Measurements from ENCODE around the gene TMEM9.

The TMEM9 gene

DNA sequence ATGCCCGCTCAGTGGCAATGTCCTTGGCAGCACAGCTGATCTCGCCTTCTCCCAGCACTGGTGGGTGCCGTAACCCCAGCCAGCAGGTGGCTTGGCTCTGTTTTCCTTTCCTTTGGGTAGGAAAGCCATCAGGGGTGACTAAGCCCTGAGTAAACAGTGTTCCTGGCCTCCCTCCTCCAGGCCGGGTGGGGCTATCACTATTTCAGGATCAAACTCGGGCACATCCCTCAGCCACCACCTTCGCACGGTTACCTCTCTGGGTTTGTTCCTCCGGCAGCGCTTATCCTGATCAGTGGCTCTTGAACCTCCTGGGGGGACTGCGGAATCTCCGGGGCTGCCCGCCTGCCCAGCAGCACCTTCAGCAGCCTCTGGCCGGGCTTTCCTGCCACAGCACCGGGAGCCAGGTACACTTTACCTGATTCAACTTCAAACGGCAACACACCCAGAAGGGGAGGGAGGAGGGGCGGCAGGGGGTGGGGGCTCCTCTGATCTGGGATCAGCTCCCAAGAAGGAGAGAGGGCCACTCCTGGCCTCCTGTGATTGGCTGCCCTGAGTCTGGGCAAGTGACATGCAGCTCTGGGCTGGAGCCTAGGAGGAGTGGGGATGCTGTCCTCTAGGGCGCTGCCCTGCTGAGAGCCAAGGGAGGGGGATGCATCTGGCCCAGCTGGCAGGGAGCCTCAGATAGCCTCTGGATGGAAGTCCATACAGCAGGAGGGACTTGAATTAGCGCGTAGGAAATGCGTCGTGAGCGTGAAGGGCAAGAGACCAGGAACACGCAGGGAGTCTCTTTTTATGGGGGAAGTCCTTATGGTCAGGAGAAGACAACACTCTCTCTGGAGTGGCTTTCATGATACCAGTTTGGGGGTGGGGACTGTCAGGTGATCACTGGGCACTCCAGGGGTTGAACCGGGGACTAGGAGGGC lies 27.2 kb downstream of the TMEM9 start, which contains the start of gene ASCL5:
Gene ASCL5 (minus strand): TSS at position 353 of the 923 bp plus-strand sequence. CDS start 11,812 bp downstream, outside the sequence.
- no peak for DNase-seq (ENCODE audit: low read depth)

DNA sequence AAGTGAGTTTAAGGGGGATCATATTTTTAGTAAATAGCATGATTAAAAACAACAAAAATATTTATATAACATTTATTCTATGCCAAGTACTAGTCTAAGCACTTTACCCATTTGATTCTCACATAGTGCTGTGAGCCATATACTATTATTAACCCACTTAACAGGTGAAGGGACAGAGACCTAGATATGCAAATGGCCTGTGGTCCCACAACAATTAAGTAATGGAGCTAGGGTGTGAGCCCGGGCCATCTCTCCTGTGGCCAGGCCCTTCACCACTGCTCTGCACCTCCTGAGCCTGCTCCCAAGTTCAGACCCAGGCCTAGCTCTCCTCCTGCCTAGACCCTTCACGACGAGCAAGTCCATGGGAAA lies 27.8 kb downstream of the TMEM9 start:
- no peak for DNase-seq (ENCODE audit: low read depth)

DNA sequence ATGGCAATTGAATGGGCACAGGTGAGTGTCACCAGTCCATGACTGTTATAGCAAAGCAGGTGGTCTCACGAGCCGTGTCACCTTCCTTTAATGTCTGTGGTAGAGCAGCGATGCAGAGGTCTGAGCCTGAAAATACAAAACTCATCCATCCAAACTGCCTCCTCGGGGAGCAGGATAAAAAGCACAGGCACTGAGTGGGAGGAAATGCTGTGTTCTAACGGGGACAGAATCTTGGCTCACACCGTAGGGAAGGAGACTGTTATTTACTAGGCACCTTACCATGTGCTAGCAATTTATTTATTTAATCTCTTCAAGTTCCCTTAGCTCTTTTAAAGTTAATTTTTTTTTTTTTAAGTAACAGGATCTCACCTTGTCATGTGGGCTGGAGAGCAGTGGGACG lies 28.5 kb downstream of the TMEM9 start:
- DNase-seq (ENCODE audit: low read depth) = no peak

DNA sequence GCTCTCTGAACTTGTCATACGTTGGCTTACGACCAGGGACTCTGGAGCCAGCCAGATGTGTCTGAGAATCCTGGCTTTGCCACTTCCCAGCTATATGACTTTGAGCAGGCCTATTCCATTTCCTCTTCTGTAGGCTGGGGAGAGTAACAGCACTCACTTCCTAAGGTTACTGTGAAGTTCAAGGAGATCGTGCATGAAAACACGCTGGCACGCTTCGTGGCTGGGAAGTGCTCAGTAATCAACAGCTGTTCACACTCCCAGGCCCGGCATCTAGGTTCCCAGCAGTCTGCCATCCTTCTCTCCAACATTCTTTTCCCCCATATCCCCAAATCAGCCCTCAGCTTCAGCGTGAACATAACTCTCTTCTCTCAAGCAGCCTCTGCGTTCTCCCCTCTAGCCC lies 29.3 kb downstream of the TMEM9 start:
- DNase-seq (ENCODE audit: low read depth) = no peak

DNA sequence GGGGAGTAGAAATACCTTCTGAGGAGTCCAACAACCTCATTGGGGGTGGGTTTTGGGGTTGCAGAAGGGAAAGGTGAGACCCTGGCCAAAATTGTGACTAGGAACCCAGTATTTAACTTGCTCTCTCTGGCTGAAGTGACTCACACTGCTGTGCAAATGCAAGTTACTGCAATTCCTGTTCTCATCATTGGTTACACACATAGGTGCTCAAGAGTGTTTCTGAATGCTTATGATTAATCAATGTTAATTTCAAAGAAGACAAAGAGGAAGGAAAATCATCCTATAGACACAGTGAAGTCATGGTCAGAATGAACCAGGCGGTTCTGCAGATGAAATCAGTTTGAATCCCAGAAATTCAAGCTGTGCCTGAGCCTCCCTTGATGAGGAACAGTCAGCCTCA lies 30.4 kb downstream of the TMEM9 start:
- no peak for DNase-seq (ENCODE audit: low read depth)

DNA sequence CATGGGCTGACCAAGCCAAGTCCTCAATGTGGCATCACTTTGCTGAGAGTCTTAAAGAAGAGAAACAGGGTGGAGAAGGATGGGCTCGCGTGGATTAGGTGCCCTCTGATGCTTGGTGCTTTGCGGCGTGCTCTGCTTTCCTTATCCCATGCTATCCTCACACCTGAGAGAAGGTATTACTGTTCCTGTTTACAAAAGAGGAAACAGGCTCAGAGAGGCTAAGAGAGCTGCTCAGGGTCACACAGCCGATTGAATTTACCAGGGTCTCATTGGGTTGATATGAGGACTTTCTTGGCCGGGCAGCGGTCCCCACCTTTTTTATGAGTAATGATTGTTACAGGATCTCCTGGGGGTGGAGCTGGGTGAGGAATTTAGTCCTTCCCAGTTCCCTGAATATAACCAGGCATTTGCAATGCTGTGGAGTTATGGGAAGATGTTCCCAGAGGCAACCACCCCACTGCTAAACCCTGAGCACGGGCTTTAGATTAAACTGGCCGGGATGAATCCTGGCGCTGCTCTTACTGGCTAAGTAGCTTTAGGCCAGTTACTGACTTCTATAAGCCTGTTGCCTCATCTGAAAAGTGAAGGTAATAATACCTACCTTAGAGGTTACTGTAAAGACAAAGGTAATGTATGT lies 31.8 kb downstream of the TMEM9 start:
- DNase-seq (ENCODE audit: low read depth) = no peak

DNA sequence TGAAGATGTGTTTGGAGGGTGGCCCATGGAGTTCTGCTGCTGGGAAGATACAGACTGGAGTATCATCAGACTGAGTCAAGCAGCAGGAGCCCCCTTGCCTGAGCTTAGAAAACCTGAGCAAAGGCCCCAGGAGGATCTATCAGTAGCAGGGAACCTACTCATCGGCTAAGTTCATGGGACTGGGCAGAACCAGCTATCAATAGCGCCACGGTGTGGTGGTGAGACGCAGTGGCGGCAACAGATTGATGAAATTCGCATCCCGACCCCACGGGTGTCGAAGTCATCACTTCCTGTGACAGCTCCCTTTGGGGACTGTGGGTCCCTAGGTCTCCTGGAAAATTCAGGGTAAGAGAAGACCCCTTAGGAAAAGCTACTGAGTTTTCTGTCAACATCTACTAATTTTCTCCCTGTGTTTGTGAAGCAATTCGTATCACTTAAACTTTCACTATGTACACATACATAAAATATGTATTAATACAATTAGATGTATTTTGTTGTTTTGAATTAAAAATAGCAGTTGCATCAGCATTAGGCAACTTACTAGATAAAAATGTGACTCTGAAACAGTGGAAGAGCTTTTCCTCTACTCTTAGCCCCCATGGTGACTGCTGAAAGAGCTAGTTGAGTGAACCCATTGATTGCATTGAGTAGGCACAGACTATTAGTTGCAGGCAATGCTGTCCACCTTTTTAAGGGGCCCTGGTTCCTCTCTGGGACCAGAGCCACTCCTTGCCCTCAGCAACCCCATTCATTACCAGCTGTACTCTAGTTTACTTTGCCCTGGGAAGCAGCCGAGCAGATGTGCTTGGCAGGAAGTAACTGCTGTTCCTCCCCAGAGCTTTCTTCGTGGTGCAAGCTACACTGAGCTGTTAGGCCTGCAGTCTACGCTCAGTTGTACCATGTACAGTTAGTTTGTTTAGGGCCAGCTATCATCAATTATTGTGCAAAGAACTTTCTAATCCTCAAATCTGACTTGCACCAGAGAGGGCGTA lies 34.8 kb downstream of the TMEM9 start:
- no peak for DNase-seq (ENCODE audit: low read depth)

DNA sequence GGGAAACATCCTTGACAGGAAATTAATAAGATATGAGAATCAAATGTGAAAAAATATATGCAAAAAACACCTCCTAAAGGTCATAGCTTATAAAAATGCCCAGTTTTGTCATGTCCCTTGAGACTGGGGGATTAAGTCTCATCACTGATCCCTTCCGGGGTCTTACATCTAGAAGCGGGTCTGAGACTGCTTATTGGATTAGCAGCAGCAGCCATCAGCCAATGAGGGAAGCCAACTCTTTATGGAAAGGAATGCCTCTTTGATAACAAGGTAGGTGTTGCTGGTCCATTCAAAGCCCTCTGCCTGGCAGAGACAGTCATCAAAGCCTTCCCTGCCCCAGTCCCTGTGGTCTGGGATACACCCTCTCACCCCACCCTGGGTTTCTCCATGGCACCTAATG lies 38.2 kb downstream of the TMEM9 start:
- no peak for DNase-seq (ENCODE audit: low read depth)

DNA sequence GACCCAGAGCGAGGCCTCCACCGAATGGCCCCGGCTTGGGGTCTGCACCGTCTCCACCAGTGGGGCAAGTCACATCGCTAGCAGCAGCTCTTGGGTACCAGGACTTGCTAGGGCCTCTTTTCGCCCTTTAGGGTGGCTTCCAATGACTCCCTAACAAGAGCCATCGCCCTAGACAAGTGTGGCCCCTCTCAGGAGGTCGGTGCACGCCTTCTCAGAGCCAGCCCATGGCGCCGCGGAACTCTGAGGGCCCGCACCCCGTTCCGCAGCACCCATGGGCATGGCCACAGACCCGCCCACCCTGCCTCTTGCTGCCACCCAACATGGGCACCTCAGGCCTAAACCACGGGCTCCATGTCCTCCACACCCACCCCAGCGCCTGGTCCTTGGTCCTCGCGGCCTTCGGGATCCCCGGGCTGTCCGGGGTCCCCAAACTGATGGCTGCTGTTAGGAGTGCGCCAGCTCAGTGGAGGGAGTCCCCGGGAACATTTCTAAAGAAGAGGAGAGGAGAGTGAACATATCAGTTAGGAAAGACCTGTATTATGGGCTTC lies 38.8 kb downstream of the TMEM9 start:
- no peak for DNase-seq (ENCODE audit: low read depth)

DNA sequence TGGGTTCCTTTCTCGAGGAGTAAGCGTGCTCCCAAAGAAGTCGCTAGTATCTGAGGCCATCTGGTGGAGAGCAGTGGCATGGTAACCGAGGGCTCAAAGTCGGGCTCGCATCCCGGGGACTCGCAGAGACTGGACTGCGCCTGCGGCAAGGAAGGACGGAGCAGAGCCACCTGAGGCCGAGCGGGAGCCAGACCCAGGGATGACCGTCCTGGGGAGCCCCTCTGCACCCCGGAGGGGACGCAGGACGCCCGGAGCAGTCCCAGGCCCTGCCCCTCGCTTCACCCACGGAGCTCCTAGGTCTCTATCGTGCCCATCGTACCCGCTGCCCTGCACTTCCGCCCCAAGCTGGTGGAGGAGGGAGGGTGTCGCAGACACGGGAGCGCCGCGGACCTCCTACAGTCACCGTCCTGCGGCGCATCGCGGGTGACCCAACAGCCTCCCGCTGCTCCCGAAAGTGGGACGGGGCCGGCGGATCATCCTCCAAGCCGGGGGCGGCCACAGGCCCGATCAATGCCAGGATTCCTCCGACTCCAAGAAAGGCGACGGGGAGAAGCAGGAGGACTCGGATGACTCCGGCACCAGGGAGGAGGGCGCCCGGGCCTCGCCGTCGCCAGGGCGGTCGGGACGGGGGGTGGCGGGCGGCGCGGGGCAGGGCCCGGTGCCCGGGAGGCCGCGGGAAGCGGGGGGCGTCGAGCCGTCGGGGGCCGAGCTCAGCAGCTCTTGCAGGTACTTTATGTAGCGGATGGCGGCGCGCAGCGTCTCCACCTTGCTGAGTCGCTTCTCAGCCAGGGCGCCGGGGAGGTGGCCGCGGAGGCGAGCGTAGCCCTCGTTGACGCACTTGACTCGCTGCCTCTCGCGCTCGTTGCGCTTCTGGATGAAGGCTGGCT lies 39.8 kb downstream of the TMEM9 start:
- DNase-seq (ENCODE audit: low read depth) = peak; percentile 76

DNA sequence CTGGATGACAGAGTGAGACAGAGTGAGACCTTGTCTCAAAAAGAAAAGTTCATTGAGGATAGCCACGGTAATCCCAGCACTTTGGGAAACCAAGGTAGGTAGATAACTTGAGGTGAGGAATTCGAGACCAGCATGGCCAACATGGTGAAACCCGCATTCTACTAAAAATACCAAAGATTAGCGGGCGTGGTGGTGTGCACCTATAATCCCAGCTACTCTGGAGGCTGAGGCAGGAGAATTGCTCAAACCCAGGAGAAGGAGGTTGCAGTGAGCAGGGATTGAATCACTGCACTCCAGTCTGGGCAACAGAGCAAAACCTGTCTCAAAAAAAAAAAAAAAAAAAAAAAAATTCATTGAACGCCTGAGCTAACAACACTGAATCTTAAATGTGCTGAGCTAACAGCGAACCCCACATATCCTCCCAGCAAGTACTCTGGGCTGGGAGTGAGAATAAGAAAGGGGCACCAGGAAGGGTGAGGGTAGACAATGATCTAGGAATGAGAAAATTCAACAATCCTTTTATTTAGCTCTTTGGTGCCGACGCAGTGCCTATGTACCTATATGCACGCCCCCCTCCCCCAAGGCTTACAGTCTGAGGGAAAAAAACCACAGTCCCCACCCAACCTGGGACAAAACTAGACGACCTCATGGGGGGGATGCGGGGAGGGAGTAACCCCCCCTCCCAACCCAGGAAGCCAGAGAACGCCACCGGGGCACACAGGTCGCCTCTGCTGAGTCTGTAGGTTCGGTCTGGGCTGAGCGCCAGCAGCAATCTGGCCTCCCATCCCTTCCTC lies 40.6 kb downstream of the TMEM9 start:
- no peak for DNase-seq (ENCODE audit: low read depth)

DNA sequence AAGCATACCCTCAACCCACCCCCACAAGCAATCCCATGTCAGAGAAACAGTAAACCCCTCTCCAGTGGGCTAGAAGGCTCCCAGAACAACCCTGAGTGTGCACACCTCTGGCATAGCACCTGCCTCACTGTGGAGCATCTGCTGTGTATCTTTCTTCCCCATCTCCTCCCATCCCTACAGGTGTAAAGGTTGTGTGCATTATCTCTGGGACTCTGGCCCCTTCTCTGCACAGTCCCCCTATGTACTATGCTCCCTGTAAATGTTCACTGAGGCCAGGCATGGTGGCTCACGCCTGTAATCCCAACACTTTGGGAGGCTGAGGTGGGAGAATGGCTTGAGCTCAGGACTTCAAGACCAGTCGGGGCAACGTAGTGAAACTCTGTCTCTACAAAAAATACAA lies 41.3 kb downstream of the TMEM9 start:
- no peak for DNase-seq (ENCODE audit: low read depth)

DNA sequence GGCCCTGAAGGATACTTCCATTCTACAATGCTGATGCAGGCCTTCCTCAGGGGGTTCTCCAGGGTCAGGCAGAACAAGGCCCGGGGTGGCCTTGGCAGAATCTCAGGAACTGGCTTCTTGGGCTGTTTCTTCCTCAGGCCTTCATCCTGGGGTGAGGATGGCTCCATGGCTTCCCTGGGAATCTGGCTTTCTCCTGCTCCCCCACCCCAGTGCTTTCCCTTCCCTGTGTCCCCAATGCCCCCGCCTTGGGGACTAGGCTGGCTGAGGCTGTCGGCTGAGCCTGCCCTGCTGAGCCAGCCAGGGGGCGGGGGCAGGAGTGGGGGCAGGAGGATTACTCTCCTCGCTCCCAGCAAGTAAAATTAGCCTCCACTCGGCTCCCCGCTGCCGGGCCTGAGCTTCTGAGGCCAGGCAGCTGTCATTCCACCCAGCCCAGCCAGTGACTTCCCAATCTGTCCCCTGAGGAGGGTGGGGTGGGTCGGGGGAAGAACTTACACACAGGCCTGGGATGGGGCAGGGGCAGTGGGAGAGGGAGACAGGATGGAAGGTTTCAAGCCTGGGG lies 42.0 kb downstream of the TMEM9 start, which contains the start of gene CACNA1S:
Gene CACNA1S (minus strand): TSS at position 254 of the 559 bp plus-strand sequence. CDS start 87 bp downstream, at position 167.
- DNase-seq (ENCODE audit: low read depth) = no peak

DNA sequence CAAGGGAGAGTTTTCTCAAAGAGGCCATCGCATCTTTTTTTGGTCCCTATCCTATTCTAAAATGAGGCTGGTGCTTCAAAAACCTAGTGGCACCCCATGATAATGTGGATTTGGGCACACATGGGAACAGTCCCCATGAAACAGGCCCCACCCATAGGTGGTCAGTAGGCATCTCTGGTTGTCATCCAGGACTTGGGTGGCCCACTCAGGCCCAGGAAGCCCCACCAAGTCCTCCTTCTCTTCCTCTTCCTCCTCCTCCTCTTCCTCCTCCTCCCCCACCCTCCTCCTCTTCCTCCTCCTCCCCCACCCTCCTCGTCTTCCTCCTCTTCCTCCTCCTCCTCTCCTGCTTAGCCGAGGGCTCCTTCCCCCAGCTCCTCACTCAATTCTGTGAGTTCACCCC lies 42.6 kb downstream of the TMEM9 start:
- DNase-seq (ENCODE audit: low read depth) = no peak

DNA sequence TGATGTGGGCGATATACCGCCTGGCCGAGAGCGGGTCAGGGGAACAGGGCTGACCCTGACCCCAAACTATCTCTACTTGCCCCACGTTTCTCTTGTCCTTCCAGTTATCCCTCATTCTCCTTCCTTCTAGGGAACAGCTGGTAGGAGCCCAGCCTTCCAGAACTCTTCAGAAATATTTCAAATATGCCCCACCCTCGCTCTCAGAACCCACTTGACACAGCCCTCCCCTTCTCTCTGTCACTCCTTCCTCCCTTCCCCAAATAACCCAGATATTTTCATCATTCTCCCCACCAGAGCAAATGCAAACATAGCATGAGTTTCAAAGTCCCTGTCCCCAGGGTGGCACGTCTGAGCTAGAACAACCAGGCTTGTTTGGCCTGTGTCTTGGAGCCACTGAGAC lies 43.1 kb downstream of the TMEM9 start:
- no peak for DNase-seq (ENCODE audit: low read depth)

DNA sequence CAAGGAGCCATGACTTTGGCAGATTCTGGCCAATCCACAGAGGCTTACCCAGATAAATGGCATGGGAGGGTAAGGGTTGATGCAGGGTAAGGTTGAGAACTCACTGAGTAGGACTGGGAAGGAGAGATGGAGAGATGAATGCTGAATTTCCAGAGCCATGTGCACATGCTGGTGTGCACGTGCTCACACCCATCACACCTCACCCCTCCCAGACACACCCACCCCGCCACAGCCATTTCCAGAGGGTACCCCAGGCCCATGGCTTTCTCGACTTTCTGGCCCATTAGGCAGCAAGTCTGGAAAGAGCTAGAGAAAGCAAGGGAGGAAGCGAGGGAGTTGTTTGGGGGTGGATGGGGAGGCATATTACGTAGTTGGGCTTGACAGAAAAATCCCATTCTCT lies 43.7 kb downstream of the TMEM9 start:
- no peak for DNase-seq (ENCODE audit: low read depth)

DNA sequence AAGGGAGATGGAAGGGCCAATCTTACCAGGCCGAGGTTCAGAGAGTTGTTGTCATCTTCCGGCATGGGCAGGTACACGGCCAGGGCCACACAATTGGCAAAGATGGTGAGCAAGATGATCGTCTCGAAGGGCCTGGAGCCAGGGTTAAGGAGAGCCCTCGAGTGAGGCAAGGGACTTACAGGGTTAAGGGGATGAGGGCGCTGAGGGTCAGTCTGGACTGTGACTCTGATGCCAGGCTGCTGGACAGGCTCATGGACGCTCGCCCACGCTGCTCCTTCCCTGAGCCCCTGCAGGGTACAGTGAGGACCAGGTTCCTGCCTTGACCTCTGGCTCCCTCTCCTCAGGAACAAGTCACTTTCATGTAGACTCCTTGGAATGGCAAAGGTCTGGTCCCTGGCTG lies 44.1 kb downstream of the TMEM9 start:
- DNase-seq (ENCODE audit: low read depth) = no peak

DNA sequence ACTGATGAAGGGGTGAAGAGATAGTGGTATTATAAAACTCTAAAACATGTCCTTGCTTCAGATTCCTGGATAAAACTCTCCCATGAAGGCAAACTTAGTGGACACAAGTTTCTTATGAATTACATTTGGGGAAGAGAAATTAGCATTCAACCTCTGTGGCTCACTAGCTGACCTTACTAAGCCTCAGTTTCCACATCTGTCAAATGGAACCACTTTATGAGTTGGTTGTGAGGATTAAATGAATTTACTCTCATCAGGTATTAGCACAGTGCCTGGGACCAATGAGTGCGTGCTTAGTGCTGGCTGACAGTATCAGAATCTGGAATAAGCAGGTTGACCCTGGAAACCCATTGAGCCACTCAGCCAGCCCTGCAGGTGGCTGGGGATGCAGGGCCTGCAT lies 44.6 kb downstream of the TMEM9 start:
- no peak for DNase-seq (ENCODE audit: low read depth)

DNA sequence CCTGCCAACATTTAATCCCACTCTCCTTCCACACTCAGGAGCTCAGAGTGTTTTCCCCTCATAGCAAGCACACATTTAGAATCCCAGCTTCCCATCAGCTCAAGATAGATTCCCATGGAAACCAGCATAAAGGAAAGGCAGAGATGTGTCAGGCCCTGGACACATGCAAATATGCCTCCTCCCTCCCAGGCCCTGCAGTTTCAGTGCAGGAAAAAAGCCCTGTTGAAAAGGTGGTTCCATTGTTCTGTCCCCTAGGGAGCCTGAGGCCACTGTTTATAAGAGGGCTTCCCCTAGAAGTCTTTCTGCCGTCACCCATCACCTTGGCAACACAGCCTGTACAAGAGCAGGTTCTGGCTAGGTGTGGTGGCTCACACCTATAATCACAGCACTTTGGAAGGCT lies 45.7 kb downstream of the TMEM9 start:
- DNase-seq (ENCODE audit: low read depth) = no peak

DNA sequence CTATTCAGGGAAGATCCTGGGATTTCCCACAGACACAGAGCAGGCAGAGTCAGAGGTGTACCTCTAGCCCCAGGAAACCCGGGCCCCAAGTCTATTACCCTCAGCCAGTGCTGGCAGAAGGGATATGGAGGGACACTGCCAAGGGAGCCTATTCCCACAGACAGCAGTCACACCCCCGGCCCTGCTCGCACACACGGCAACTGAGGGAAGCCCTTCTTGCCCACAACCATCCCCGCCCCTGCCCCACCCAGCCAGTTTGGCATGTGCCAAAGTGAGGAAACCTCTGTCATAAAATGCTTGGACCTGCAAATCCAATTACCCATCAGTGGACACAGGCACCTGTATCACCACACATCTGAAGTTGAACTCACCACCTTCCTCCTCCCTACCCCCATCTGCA lies 48.6 kb downstream of the TMEM9 start:
- DNase-seq (ENCODE audit: low read depth) = no peak
